K562 (cell line): ENCODE data around the gene DBP. TPM values are rescaled to one million over a fixed set of nuclear protein-coding genes. Genes with fewer than 3 reads are reported as not detected.

Source experiments
- CBX3 ChIP-seq, 2 experiments: IDR thresholded peaks; 1 replicate in 1 of 2; 2 replicates in 1 of 2; pipeline ENCODE4 v1.6.1; 2012; ENCODE audit warnings: inconsistent platforms in 2 of 2, low read length in 2 of 2, borderline replicate concordance in 1 of 2, control low read depth in 1 of 2
- GATAD2A ChIP-seq: fragments of 450-650 bp; IDR thresholded peaks from 2 replicates; pipeline ENCODE4 v1.6.1; 2017
- HLTF ChIP-seq: fragments of 450-650 bp; IDR thresholded peaks from 2 replicates; pipeline ENCODE4 v1.6.1; 2016
- KLF13 ChIP-seq: fragments of 450-650 bp; IDR thresholded peaks from 2 replicates; pipeline ENCODE4 v1.6.1; 2016; ENCODE audit warnings: missing genetic modification characterization, low read depth, mild to moderate bottlenecking, missing compliant biosample characterization, moderate library complexity, borderline replicate concordance
- NR1H2 ChIP-seq: sonication (generic); formaldehyde crosslinking; IDR thresholded peaks from 2 replicates; pipeline ENCODE4 v1.4.0; 2020; ENCODE audit warnings: mild to moderate bottlenecking, missing genetic modification reagents
- RUNX1 ChIP-seq: sonication (generic); IDR thresholded peaks from 2 replicates; pipeline ENCODE4 v1.6.1; 2016; ENCODE audit warnings: antibody characterized with exemption, low read depth
- SAFB2 ChIP-seq: fragments of 200-400 bp; formaldehyde crosslinking; IDR thresholded peaks from 2 replicates; pipeline ENCODE4 v1.6.1; 2018; ENCODE audit warnings: borderline replicate concordance, low read length, low read depth, moderate library complexity; ENCODE audit not compliant: severe bottlenecking
- TCF7L2 ChIP-seq: fragments of 150-350 bp; IDR thresholded peaks from 2 replicates; pipeline ENCODE4 v1.6.1; 2016; ENCODE audit warnings: low read depth, mild to moderate bottlenecking, low read length, moderate library complexity
- ZBTB26 ChIP-seq: fragments of 450-650 bp; formaldehyde crosslinking; IDR thresholded peaks from 2 replicates; pipeline ENCODE4 v1.4.0; 2022; ENCODE audit warnings: missing genetic modification characterization
- ZNF592 ChIP-seq: fragments of 450-650 bp; IDR thresholded peaks from 2 replicates; pipeline ENCODE4 v1.6.1; 2017; ENCODE audit warnings: antibody characterized with exemption, mild to moderate bottlenecking
- polyA plus RNA-seq, 8 experiments: library from polyadenylated mRNA; depleted of rRNA in 4 of 8; stranded (reverse) in 5 of 8; unstranded in 3 of 8; fragments of >200 nt; fragmentation: Nextera tagmentation in 2 of 8; fragmentation: Illumina TruSeq in 1 of 8; extraction: Ambion mirVana in 2 of 8; extraction: Trizol in 1 of 8; gene quantifications; 2 replicates each; pipeline versions ENCODE4 v1.2.1 to v1.2.3, GENCODE V29; 2011 to 2014; ENCODE audit warnings: inconsistent platforms in 1 of 8, missing spikeins in 1 of 8
- total RNA-seq, 7 experiments: library from RNA; depleted of rRNA in 6 of 7; stranded (reverse); fragments of >200 nt in 6 of 7; fragmentation: Illumina TruSeq in 2 of 7; extraction: Trizol in 2 of 7; gene quantifications; 2 replicates each; pipeline versions ENCODE4 v1.2.1 to v1.2.3, GENCODE V29; 2011 to 2021; ENCODE audit warnings: low replicate concordance in 1 of 7
- TF ChIP-seq, protein P1 (sequence below): fragments of 450-650 bp; IDR thresholded peaks from 2 replicates; pipeline ENCODE4 v1.6.1; 2017; ENCODE audit warnings: antibody characterized with exemption
- TF ChIP-seq, protein P2 (sequence below): fragments of 450-650 bp; IDR thresholded peaks from 2 replicates; pipeline ENCODE4 v1.6.1; 2016; ENCODE audit warnings: antibody characterized with exemption
- TF ChIP-seq, protein P3 (sequence below), 2 experiments: IDR thresholded peaks in 1 of 2; conservative IDR thresholded peaks in 1 of 2; 2 replicates each; pipeline ENCODE4 v1.6.1; 2016; ENCODE audit warnings: low read depth in 2 of 2, mild to moderate bottlenecking in 1 of 2, missing compliant biosample characterization in 1 of 2, missing genetic modification characterization in 1 of 2, moderate library complexity in 1 of 2

Gene DBP
- total and polyA plus RNA-seq, 9 of the 15 experiments (the other 6 are each of a cell fraction or from before 2014, with no cell fraction given) = 0.25 to 5.5 (median 1.8) TPM

DNA sequence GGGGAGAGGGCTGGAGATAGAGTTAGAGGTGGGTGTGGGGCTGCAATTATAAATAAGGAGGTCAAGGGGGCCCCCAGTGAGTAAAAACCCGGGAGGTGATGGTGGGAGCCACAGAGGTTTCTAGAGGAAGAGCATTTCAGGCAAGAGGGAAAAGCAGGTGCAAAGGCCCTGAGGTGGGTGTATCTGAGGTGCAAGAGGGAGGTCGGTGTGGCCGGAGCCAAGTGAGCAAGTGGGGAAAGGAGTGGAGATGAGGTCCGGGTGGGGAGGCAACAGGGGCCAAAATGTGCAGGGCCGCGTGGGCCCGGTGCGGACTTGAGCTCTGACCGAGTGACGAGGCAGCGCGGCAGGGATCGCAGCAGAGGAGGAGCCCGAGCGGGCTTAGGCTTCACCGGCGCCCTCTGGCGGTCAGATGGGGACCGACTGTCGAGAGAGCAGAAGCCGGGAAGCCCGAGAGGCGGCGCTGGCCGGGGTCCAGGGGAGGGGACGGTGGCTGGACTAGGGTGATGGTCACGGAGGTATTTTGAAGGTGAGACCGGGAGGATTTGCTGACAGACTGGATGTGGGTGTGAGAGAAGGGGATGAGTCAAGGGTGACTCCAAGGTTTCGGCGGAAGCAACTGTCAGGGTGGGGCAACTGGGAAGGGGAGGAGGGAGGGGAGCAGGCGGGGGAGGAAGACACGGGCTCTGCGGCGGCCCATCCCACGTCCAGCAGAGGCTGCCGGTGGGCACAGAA is 48.3 kb downstream of the DBP start (continued):
- TF ChIP-seq, protein P1, sequence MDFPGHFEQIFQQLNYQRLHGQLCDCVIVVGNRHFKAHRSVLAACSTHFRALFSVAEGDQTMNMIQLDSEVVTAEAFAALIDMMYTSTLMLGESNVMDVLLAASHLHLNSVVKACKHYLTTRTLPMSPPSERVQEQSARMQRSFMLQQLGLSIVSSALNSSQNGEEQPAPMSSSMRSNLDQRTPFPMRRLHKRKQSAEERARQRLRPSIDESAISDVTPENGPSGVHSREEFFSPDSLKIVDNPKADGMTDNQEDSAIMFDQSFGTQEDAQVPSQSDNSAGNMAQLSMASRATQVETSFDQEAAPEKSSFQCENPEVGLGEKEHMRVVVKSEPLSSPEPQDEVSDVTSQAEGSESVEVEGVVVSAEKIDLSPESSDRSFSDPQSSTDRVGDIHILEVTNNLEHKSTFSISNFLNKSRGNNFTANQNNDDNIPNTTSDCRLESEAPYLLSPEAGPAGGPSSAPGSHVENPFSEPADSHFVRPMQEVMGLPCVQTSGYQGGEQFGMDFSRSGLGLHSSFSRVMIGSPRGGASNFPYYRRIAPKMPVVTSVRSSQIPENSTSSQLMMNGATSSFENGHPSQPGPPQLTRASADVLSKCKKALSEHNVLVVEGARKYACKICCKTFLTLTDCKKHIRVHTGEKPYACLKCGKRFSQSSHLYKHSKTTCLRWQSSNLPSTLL = no peak
- TF ChIP-seq NR1H2 (CRISPR knock-in tag) (peak; percentile 83), GATAD2A (peak; percentile 41; the same call in 1 of the 2 replicates), SAFB2 (no peak), RUNX1 (no peak), CBX3 (IDR thresholded peaks at IDR 0.05; ENCODE audit: borderline replicate concordance in 1 of 2, low read length in 2 of 2) (peak in 1 of 2 experiments; percentile 81; a peak in 1 of 3 replicates), HLTF (peak; percentile 98), KLF13 (tag) (peak; percentile 24; the same call in 1 of the 2 replicates), ZNF592 (0 out of 2 replicates have a peak, but pooled peaks have one; percentile 54), TCF7L2 (no peak), ZBTB26 (0 out of 2 replicates have a peak, but pooled peaks have one; percentile 14)
- TF ChIP-seq, protein P2, sequence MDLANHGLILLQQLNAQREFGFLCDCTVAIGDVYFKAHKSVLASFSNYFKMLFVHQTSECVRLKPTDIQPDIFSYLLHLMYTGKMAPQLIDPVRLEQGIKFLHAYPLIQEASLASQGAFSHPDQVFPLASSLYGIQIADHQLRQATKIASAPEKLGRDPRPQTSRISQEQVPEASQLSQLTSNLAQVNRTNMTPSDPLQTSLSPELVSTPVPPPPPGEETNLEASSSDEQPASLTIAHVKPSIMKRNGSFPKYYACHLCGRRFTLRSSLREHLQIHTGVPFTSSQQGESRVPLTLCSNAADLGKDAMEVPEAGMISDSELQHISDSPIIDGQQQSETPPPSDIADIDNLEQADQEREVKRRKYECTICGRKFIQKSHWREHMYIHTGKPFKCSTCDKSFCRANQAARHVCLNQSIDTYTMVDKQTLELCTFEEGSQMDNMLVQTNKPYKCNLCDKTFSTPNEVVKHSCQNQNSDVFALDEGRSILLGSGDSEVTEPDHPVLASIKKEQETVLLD = peak; percentile 76; the same call in 1 of the 2 replicates
- TF ChIP-seq, protein P3, sequence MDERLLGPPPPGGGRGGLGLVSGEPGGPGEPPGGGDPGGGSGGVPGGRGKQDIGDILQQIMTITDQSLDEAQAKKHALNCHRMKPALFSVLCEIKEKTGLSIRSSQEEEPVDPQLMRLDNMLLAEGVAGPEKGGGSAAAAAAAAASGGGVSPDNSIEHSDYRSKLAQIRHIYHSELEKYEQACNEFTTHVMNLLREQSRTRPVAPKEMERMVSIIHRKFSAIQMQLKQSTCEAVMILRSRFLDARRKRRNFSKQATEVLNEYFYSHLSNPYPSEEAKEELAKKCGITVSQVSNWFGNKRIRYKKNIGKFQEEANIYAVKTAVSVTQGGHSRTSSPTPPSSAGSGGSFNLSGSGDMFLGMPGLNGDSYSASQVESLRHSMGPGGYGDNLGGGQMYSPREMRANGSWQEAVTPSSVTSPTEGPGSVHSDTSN (CRISPR knock-in tag; IDR thresholded peaks at IDR 0.05; ENCODE audit: low read depth) = no peak
- TF ChIP-seq, protein P3 (tag; conservative IDR thresholded peaks at IDR 0.05; ENCODE audit: low read depth) = 0 out of 2 replicates have a peak, but pooled peaks have one; percentile 33
